Psoas muscle (tissue), 8 donors: ENCODE data around the gene CLDN15. TPM values are rescaled to one million over a fixed set of nuclear protein-coding genes. Genes with fewer than 3 reads are reported as not detected.

Experiments used
- ATAC-seq, 4 donors: fragments of 200-7000 bp; cut with Tn5 transposase; one replicate each; pipeline ENCODE4 v1.9.1; 2020; ENCODE audit warnings: moderate library complexity in 3 of 4, mild to moderate bottlenecking in 2 of 4
- DNase-seq, 2 donors: peaks; one replicate each; pipeline ENCODE4 v3.0.0-alpha.2; 2020
- H3K27ac ChIP-seq: fragments of 200-600 bp; one replicate; pipeline ENCODE4 v1.8.0; 2022
- H3K27me3 ChIP-seq, 3 donors: fragments of 200-600 bp in 1 of 3; one replicate each; pipeline versions ENCODE4 v1.6.1 to v1.8.0; 2013 to 2022; ENCODE audit warnings: low read length in 2 of 3, mild to moderate bottlenecking in 2 of 3, moderate library complexity in 1 of 3; ENCODE audit not compliant: insufficient read depth in 3 of 3
- H3K36me3 ChIP-seq, 2 donors: fragments of 200-600 bp in 1 of 2; one replicate each; pipeline versions ENCODE4 v1.6.1 to v1.8.0; 2013 to 2022; ENCODE audit warnings: low read depth in 1 of 2, mild to moderate bottlenecking in 1 of 2, moderate library complexity in 1 of 2; ENCODE audit not compliant: insufficient read depth in 1 of 2
- H3K4me1 ChIP-seq: fragments of 200-600 bp; one replicate; pipeline ENCODE4 v1.8.0; 2022
- H3K4me3 ChIP-seq: fragments of 200-600 bp; one replicate; pipeline ENCODE4 v1.8.0; 2022; ENCODE audit warnings: mild to moderate bottlenecking
- H3K9me3 ChIP-seq: fragments of 200-600 bp; one replicate; pipeline ENCODE4 v1.8.0; 2022
- CTCF ChIP-seq: fragments of 200-600 bp; IDR thresholded peaks from one replicate; pipeline ENCODE4 v1.8.0; 2022; ENCODE audit warnings: antibody characterized with exemption
- WGBS, 3 donors: extraction: QIAGEN DNeasy Blood & Tissue Kit; methylation state at CpG; one replicate each; pipeline versions ENCODE4 v1.1.6 to v1.1.7; 2013; 5-methylcytosine and 5-hydroxymethylcytosine counted together
- intact Hi-C, 2 donors: fragments of 100-400 bp; cut with DNase I; formaldehyde crosslinking; loops; one replicate each; pipeline versions ENCODE4 v1.11.0 to v1.14.2; 2022
- polyA plus RNA-seq, 3 donors: library from polyadenylated mRNA; stranded (reverse); fragments of 200-250 nt; gene quantifications; one replicate each; pipeline ENCODE4 v1.2.3, GENCODE V29; 2013
- total RNA-seq, 4 donors: library from RNA; stranded (reverse); fragmentation: NEBNext Ultra II Directional in 2 of 4; extraction: Animal tissue kit (Norgen Biotek cat#: 25700) in 2 of 4; gene quantifications; one replicate each; pipeline versions ENCODE4 v1.2.1 to v1.2.4, GENCODE V29; 2021 to 2023
- donor health status: healthy with polysubstance abuse.
- donor health status: DM: no; HTN: no; CAD: no; lungs with moderate emphysema.
- donor health status: Bipolar disorder and iron deficiency.
- donor health status: healthy.
- donor health status: DM: yes; HTN: yes; CAD: no.
- donor health status: DM: no; HTN: no; CAD: no.
- donor health status: DM: no; HTN: no; CAD: no.
- donor health status: DM: yes; HTN: yes; CAD: no.

Gene CLDN15
- total and polyA plus RNA-seq, 7 donors: 0.52 to 2.2 (median 1.6) TPM

- Histone ChIP-seq H3K27me3 (peaks cover 0 to 39% (median 0%) of the 10 kb centered on the region in 3 donors), H3K27ac (no peak overlapping the region), H3K9me3 (no peaks in the 10 kb centered on the region), H3K4me3 (no peak overlapping the region), H3K36me3 (no peaks in the 10 kb centered on the region), H3K4me1 (no peaks in the 10 kb centered on the region)
- no peak for TF ChIP-seq CTCF
- no peak for ATAC-seq
- intact Hi-C loops: no loop called here
- WGBS, 3 donors: 81 to 87% (median 86%) methylated on average over 24 of the region's 24 CpGs
- DNase-seq: no peak
Measured at GRCh38 chr7:101278461-101279292, 41.1 kb upstream of the CLDN15 start.

- Histone ChIP-seq H3K27ac (no peak overlapping the region), H3K36me3 (no peaks in the 10 kb centered on the region), H3K27me3 (peaks cover 0 to 50% (median 0%) of the 10 kb centered on the region in 3 donors), H3K4me3 (no peak overlapping the region), H3K9me3 (no peaks in the 10 kb centered on the region), H3K4me1 (no peaks in the 10 kb centered on the region)
- ATAC-seq (no peak), DNase-seq (no peak)
- no peak for TF ChIP-seq CTCF
- intact Hi-C loops: no loop called here
- 70 to 73% (median 73%) methylated on average over 9 of the region's 9 CpGs for WGBS, 3 donors
Measured at GRCh38 chr7:101277155-101277554, 39.6 kb upstream of the CLDN15 start.

DNA sequence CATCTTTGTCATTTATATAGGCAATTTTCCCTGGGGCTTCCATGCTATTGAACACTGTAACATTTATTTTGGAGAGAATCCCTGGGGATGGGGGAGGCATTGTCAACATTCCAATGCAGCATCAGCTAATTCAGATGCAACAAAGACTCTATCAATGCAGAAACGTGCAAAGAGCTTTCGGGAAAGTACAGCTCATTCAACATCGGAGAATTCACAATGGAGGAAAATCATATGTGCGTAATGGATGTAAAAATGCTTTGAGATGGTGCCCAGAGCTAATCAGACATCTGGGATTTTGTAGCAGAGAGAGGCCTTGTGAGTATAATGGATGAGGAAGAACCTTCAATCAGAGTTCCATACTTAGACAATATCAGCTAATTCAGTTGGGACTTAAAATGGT lies 35.6 kb upstream of the CLDN15 start:
- no peak for DNase-seq
- no peak for TF ChIP-seq CTCF
- no peak overlapping the region for H3K4me3 ChIP-seq
- no peaks in the 10 kb centered on the region for H3K4me1 ChIP-seq
- intact Hi-C loops: no loop called here
- H3K27ac ChIP-seq: no peak overlapping the region
- ATAC-seq: no peak
- 15 to 18% (median 17%) methylated on average over 4 of the region's 4 CpGs for WGBS, 3 donors
- H3K36me3 ChIP-seq: no peaks in the 10 kb centered on the region
- no peaks in the 10 kb centered on the region for H3K9me3 ChIP-seq
- H3K27me3 ChIP-seq: peaks cover 0 to 49% (median 6%) of the 10 kb centered on the region in 3 donors

DNA sequence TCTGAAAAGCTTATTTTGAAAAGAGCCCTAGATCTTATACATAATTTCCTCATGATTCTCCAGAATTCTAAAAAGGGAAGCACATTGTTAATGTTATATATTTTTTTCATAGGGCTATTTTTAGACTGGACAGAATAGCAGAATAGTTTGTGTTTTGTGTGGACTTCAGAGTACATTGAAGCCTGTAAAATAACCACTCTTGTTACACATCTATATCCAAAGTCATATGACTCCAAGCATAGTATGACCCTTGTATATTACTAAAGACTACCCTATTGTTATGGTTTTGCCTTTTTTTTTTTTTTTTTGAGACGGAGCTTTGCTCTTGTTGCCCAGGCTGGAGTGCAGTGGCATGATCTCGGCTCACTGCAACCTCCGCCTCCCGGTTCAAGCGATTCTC lies 33.4 kb upstream of the CLDN15 start:
- no peak overlapping the region for H3K4me3 ChIP-seq
- H3K4me1 ChIP-seq: no peaks in the 10 kb centered on the region
- no peak for TF ChIP-seq CTCF
- H3K27ac ChIP-seq: no peak overlapping the region
- no peaks in the 10 kb centered on the region for H3K36me3 ChIP-seq
- no peak for DNase-seq
- no peak for ATAC-seq
- H3K27me3 ChIP-seq: peaks cover 0 to 28% (median 6%) of the 10 kb centered on the region in 3 donors
- H3K9me3 ChIP-seq: no peaks in the 10 kb centered on the region
- WGBS, 3 donors: 66 to 70% (median 70%) methylated on average over 5 of the region's 5 CpGs
- intact Hi-C loops: no loop called here
